HG02840 (cell line): ENCODE data around the gene SUPT20HL1.

Experiments used
- ATAC-seq: cut with Tn5 transposase; IDR thresholded peaks from one replicate; pipeline ENCODE4 v1.9.1; 2021; ENCODE audit warnings: mild to moderate bottlenecking, moderate library complexity, moderate number of reproducible peaks; ENCODE audit not compliant: unreplicated experiment, low FRiP score

SUPT20HL1 gene

DNA sequence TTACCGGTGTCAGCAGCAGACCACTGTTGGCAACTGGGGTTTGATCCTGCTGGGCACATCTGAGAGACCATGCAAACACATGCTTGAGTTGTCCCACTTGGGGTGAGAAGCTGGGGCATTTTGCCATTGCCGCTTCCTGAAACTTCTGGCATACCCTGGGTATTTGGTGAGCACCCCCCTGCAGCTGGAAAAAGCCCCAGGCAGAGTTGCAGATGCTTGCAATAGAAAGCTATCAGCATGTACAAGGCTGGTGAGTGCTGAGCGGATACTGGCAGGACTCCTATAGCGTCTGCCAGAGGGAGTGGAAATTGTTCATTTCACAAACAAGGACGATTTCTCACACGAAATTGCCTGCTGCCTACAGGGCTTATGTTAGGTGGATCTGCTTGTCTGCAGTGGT, 32.3 kb downstream of the SUPT20HL1 start:
- no peak for ATAC-seq

DNA sequence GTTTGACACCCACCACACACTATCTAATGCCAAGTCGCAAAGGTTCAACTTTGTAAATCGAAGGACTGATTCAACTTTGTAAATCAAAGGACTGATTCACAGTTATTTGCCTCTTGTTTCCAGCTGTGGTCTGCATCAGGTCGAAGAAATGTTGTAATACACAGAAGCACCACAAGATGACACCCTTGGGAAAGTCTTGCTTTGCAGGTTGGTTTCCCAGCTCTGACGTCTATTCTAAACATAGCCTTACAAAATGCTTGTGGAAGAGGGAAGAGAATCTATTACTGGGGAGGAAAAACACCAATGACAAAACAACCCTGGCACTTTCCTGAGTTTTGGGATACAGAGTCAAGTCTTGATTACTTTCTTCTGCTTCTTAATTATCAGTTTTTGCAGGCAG, 35.3 kb downstream of the SUPT20HL1 start:
- ATAC-seq, result no peak

DNA sequence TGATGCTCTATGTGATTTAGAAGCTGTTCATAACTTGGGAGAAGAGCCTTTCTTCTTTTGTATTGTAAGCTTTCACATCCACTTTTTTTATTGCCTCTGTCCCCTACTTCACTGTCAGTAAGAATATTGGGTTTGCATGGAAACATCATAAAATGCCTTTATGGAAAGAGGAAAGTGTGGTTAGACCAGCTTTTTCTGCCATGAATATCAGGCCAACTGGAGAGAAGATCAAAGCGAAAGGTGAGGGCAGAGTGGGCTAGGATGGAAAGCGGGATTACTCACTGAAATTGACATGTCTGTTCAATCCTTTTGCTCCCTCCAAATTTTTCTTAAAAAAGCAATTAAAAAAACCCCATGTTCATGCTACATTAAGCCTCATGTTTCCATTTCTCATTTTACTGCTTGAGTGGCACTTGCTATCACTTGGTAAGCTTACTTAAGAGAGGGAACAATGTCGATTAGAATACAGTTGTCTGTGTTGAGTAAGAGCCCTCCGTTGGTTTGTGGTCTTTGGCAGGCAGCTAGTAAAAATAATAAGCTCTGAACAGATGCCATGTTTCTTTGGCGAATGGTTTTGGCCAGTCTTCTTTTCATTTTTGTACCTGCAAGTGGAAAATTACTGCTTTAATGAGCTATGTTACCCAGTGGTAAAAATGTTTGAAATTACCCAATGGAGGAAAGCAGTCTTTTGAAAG, 35.9 kb downstream of the SUPT20HL1 start:
- ATAC-seq, result no peak

DNA sequence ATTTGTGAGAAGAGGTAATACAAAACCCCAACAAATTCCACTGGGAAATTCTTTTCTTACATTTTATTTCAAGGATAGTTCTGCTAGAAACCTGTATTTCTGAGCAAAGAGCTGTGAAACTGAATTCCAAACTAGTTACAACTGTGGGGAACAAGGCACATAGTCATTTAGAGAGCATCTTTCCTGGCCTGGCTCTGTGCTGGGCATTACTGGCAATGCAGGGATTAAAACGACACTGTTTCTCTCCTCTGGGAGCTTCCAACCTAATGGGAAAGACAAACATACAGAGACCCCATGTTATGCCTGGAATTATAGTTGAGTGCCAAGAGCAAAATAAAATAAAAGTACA, 36.5 kb downstream of the SUPT20HL1 start:
- no peak for ATAC-seq

DNA sequence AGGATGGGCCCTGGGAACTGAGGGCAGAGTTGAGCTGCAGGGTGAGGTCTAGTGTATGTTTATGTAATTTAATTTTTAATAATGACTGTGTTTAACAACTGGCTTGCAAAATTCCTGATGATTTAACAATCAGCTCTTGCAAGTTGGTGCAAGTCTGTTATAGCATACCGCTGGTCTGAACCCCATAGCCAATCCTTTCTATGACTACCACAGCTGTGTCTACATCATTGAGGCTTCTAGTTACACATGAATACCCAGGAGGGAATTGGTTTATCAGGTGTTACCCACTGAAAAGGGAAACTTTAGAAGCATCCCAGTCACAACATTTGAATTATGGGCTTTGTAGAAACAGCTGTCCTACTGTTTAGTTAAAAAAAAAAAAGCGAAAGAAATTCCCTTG, 38.3 kb downstream of the SUPT20HL1 start:
- ATAC-seq, result no peak

DNA sequence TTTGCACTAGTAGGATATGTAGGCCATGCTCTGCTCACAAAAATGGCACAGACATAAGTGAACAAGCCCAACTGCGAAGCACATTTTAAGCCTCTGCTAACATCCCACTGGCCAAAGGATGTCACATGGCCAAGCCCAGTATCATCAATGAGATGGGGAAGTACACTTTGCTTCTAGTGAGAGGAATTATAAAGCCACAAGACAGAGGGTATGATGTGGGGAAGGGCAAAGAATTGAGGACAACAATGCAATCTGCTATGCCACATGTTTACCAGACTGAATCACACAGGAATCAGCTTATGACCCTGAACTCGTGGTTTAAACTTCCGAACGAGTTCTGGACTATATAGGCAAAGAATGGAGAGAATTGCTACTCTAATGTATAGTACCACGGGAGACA, 39.1 kb downstream of the SUPT20HL1 start:
- no peak for ATAC-seq

DNA sequence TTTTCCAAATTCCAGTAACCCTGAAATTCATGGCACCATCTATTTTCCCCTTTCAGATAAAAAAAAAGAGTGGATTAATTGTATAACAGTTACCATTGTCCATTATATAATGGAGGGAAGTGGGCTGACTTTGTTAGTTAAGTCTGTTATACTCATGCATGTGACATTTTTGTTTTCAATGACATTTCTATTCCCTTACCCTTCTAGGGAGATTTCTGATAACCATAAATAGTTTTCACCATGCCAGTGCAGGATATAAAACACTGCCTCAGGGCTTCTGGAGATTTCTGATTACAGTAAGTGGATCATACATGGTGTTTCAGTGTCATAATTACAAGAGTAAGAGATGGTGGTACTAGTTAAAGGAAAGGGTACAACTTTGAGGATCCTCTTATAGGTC, 45.5 kb downstream of the SUPT20HL1 start:
- no peak for ATAC-seq
